GM21367 (cell line): Measurements from ENCODE around the gene PRM2.

Experiments used
- ATAC-seq: cut with Tn5 transposase; IDR thresholded peaks from one replicate; pipeline ENCODE4 v1.9.1; 2021; ENCODE audit not compliant: unreplicated experiment

The PRM2 gene

GRCh38 chr16:11250786-11251524, 25.3 kb downstream of the PRM2 start:
- no peak for ATAC-seq

DNA sequence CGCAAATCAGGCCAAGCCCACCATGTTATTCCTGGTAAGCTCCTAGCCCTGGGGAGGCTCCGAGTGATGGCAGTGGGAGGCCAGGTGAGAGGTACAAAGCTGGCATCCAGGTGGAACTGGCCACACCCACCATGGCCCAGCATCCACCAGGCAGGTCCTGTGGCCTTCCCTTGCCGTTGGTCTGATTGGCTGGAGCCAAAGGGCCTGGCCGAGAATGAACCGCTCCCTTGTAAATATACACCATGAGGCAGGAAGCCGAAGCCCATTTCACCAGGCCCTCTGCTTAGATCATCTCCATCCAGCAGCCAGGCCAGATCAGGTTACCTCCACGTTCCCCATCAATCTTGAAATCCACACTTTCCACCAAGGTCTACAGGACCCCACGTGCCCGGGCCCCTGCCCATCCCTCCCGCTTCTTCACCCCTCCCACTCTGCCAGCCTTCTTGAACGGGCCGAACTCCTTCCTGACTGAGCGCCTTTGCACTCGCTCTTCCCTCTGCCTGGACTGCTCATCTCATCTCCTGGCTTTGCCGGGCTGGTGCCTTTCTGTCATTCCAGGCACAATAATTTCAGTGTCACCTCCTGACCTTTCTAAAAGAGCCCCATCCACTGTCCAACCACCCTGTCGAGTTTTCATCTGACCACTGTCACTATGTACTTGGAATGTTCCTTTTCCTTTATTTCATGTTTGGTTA, 26.0 kb downstream of the PRM2 start:
- ATAC-seq, result no peak

- ATAC-seq, result no peak
These were observed 26.8 kb downstream of the PRM2 start for GRCh38 chr16:11249233-11250061.

- no peak for ATAC-seq
These were observed 28.1 kb downstream of the PRM2 start for GRCh38 chr16:11248133-11248532.

DNA sequence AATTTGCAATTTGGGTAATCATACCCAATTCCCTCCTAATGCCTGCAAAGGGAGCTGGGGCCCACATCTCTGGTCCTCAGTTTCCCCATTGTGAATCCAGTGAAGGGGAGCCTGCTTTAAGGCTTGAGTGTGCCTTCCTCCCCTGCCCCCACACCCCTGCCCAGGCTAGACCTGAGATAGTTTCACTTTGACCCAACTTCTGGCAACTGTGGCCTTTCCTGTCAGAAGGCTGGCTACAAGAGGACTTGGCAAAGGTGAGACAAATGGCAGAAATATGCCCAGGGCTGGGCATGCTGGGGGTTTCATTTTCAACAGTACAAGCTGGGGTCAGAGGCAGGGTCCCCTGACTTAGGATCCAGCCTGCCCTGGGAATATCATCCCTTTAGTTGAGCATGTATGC, 30.3 kb downstream of the PRM2 start:
- no peak for ATAC-seq

DNA sequence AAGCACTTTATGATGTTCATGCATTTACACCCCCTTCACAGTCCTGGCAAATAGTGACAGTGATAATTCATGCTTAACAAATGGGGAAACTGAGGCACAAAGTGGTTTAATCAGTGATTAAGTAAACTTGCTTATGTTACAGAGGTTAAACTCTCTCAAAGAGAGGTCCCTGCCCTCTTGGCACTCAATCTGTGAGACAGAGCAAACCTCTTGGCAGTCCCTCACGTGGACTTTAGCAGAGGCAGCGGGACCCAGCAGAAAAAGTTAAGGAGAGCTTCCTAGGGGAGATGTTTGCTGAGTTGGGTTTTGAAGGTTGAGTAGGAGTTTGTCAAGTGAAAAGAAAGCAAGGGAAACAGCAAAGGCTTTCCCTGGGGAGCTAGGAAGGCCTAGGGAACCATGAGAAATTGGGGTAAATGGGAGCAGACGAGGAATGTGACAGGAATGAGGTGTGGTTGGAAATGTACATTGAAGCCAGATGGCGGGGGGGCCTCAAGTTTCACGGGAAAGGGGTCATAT, 31.0 kb downstream of the PRM2 start:
- ATAC-seq, result no peak

DNA sequence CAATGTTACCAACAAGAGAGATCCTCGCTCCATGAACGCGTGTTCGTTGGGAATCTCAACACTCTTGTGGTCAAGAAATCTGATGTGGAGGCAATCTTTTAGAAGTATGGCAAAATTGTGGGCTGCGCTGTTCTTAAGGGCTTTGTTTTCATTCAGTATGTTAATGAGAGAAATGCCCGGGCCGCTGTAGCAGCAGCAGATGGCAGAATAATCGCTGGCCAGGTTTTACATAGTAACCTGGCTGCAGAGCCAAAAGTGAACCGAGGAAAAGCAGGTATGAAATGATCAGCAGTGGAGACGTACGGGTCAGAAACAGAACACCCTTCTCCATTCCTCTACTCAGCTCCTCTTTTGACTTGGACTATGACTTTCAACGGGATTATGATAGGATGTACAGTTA, 33.6 kb downstream of the PRM2 start:
- ATAC-seq, result no peak

- no peak for ATAC-seq
These were observed 34.6 kb downstream of the PRM2 start for GRCh38 chr16:11241480-11242204.

DNA sequence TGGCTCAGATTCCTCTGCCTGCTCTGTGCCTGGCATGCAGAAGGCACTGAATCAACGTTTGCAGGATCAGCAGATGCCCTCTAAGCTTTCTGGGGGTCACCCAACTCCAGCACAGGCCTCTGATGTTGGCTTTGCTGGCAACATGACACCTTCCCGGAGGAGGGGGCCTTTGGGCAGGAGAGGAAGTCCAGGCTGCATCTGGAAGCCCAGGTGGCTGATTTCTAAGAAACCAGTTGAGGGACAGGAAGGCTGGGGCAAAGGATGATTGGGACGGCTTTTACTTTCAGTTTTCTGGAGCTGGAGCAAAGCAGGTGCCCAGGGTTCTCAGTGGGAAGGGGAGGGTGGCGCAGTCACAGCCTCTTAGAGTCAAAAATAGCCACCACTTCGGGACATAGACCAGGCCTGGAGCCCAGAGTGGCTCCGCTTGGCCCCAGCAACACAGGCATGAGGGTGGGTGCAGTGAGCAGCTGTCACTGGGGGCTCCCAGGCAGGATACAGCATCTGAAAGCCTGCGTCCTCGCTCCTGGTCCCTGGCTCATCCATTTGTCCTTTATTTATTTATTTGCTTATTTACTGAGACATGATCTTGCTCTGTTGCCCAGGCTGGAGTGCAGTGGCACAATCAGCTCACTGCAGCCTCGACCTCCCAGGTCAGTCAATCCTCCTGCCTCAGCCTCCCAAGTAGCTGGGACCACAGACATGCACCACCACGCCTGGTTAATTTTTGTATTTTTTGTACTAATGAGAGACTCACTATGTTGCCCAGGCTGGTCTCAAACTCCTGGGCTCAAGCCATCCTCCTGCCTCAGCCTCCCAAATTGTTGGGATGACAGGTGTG, 35.4 kb downstream of the PRM2 start:
- ATAC-seq, result no peak

GRCh38 chr16:11239644-11240632, 36.3 kb downstream of the PRM2 start:
- no peak for ATAC-seq

GRCh38 chr16:11238272-11239202, 37.7 kb downstream of the PRM2 start:
- no peak for ATAC-seq

- ATAC-seq, result no peak
These were observed 39.6 kb downstream of the PRM2 start for GRCh38 chr16:11236461-11237254.

- ATAC-seq, result no peak
These were observed 40.6 kb downstream of the PRM2 start for GRCh38 chr16:11235703-11235991.

DNA sequence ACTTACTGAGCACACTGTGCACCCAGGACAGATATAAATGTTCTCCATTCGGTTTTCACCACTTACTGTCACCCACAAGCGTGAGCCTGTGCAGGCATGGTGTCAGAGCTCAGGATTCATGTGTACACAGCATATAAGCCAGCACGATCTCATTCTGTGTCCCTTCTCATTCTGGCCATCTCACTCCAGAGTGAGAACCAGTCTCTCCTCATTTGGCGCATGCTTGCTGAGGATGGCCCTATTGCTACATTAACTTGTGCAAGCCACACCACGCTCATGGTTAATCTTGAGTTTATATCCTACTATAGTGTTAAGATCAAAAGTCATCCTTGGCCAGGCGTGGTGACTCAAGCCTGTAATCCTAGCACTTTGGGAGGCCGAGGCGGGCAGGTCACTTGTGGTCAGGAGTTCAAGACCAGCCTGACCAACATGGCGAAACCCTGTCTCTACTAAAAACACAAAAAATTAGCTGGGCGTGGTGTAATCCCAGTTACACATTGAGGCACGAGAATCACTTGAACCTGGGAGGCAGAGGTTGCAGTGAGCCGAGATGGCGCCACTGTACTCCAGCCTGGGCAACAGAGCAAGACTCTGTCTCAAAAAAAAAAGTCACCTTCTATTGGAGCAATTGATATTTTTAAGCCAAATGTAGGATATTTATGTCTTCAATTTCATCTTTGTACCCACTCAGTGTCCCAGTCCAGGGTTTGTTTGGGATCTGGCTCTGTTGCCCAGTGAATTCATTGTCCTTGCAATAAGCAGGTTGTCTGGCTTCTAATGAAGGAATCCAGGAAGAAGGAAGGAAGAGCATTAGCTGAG, 41.2 kb downstream of the PRM2 start:
- no peak for ATAC-seq

DNA sequence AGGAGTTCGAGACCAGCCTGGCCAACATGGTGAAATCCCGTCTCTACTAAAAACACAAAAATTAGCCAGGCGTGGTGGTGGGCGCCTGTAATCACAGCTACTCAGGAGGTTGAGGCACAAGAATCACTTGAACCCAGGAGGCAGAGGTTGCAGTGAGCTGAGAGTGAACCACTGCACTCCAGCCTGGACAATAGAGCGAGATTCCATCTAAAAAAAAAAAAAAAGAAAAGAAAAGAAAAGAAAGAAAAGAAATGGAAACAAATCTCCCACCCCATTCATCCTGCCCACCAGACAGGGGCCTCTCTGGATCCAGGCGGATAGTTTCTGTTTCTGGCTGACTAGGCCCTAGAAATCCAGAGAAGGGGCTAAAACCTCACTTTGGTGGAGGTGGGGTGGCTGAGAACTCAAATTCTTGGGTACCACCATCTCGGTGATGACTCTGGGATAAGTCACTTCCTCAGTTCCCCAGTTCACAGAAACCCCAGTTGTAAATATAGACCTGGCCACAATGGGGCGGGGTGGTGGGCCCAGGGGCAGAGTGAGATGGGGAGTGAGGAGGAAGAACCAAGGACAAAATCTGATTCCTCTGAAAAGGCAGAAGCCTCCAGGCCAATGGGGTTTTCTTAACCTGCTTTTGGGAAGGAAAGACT, 42.4 kb downstream of the PRM2 start:
- ATAC-seq, result no peak
